Inflammatory macrophage treated with lipopolysaccharide for 1 hour (primary cell): ENCODE results near the gene CDK13.
A peak's percentile ranks its signal among the peaks of the same experiment; 100 is the strongest.
"Not testable (repeated sequence)": the region's sequence is repeated elsewhere in the genome, so short reads cannot be mapped to it uniquely, and the experiment has no call there.

ENCODE experiments used
- DNase-seq, 2 donors: peaks; one replicate each; pipeline ENCODE4 v3.0.0-alpha.2; 2020 to 2022

CDK13 gene

DNA sequence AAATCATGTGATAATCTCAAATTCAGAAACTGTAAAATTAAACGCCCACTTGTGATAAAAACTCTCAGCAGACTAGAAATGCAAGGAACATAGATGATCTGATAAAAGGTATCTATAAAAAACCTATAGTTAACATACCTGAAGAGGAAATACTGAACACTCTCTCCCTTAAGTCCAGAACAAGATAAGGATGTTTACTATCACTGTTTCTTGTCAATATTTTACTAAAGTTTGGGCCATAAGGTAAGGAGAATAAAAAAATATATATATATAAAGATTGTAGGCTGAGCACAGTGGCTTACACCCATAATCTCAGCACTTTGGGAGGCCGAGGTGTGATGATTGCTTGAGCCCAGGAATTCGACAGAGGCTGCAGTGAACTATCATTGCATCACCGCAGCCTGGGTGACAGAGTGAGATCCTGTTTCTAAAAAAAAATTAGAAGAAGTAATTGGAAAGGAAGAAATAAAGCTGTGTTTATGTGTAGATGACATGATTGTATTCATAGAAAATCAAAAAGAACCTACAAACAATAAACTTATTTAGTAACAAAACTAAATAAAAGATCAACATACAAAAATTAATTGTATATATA, 155.9 kb downstream of the CDK13 start:
- DNase-seq = peak; percentile 24 to 30

- DNase-seq = no peak
Observed at GRCh38 chr7:40115936-40116335, 165.9 kb downstream of the CDK13 start.

GRCh38 chr7:40117199-40117598, 167.1 kb downstream of the CDK13 start:
- DNase-seq = not testable (repeated sequence)

DNA sequence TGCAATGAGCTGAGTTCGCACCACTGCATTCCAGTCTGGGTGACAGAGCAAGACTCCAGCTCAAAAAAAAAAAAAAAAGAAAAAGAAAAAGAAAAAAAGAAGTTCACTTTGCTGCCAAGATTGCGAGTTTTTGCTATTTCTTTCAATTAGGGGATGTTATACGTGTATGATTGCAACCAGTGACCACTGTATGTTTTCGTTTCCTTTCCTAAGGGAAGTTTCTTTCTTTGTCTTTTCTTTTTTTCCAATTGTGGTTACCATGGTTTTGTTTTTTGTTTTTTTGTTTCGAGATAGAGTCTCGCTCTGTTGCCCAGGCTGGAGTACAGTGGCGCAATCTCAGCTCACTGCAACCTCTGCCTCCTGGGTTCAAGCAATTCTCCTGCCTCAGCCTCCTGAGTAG, 168.1 kb downstream of the CDK13 start:
- DNase-seq = not testable (repeated sequence)

- DNase-seq = no peak
Observed at GRCh38 chr7:40120020-40120419, 170.0 kb downstream of the CDK13 start.

- DNase-seq = not testable (repeated sequence)
Observed at GRCh38 chr7:40122100-40122939, 172.3 kb downstream of the CDK13 start.

GRCh38 chr7:40122940-40123254, 172.8 kb downstream of the CDK13 start:
- no peak for DNase-seq

DNA sequence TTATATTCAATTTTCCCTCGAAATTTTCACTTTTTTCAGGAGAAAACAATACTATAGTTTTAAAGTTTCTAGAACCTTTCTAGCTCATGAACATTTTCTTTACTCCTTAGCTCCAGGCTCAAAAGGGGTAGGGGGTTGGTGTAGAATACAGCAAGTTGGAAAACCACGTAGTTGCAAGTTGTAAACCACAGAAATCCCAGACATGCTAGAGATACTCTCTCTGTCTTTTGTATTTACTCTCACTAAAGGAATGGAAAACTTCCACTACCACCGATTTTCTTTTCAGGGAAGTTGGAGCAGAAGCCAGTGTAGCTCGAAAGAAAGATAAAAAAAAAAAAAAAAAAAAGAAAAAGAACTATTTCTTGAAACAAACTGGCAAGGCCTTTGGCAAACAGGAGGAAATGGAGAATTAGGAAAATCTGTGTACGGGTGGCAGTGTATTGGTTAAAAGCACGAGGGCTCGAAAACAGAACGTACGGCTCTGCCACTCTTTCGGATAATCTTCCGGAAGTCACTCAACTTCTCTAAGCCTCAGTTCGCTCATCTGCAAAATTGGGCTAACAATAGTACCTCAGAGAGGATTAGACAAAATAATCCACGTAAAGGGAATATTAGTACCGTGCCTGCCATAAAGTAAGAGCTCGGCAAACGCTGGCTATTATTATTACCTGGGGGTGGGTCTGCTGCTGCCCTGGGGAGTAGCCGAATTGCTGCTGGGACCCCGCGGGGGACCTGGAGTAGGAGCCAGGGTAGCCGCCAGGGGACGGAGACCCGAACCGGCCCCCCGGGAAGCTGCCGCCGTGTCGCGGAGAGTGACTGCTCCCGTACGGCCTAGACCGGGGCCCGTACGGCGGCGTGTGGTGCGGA, 183.7 kb downstream of the CDK13 start:
- peak; percentile 24 to 45 for DNase-seq

DNA sequence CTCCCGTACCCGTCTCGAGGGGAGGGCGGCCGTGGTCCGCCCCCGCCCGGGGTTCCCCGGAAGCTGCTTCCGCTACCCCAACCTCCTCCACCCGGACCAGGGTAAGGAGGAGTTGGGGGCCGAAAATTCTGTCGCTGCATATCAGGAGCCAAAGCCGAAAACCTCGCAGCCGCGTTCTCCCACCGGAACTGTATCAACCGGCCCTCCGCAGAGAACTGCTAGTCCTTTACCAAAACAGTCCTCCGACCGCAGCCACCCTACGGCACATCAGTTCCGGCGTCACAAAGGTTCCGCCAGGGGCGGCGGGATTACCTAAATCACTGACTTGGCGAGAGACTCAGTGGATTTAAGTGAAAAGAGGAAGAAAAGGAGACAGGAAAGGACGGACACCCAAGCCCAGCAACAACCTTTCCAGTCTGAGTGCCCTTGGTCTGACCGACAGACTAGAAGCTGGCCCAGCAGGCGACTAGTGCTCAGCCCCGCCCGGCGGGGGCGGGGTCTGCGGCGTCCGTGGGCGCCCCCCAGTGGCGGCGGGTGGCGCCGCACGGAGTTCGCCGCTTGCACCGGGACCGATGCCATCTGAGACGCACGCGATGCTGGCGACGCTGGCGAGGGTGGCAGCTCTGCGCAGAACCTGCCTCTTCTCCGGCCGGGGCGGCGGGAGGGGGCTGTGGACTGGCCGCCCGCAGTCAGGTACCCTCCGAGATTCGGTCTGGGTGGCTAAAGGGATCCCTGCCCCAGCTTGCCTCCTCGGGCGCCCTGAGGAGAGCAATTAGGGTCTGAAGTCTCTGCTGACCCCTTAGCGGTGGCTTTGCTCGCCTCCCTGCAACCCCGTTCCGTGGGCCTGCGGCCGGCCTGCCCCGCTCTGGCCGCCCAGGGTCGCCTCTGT, 184.6 kb downstream of the CDK13 start, which contains the start of the genes MPLKIP and SUGCT:
MPLKIP (minus strand) TSS at position 195 of the 889 bp plus-strand sequence; CDS start at position 140, 55 bp downstream.
SUGCT (plus strand) TSS at position 578 of the 889 bp plus-strand sequence.
- peak; percentile 81 to 95 for DNase-seq

DNA sequence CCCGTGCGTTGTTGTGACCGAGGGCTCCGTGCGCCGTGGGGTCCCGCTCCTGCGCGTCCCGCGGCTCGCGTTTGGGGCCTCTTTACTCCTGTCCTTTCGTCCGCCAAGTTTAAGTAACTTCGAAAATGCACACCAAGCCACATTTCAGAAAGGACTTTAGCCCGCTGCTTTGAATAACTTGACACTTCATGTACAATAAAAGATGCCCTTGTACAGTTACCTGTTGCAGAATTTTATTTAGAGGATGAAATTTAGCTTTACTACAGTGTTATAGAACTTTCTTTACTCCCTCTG, 185.2 kb downstream of the CDK13 start:
- no peak for DNase-seq

GRCh38 chr7:40137563-40137962, 187.5 kb downstream of the CDK13 start:
- DNase-seq = no peak

- DNase-seq = no peak
Observed at GRCh38 chr7:40138973-40139372, 188.9 kb downstream of the CDK13 start.

- not testable (repeated sequence) for DNase-seq
Observed at GRCh38 chr7:40139891-40140290, 189.8 kb downstream of the CDK13 start.

DNA sequence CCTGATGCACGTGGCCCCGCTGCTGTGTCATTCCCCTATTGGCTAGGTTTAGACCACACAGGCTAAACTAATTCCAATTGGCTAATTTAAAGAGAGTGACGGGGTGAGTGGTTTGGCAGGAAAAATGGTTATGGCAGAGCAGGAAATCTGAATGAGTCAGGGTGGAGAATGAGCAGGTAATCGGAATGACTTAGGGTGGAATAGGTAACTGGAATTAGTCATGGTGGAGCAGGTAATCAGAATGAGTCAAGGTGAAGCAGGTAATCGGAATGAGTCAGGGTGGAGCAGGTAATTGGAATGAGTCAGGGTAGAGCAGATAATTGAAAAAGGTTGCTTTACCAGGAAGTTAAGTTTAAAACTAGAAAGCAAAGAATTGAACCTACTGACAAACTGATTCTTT, 191.9 kb downstream of the CDK13 start:
- not testable (repeated sequence) for DNase-seq

DNA sequence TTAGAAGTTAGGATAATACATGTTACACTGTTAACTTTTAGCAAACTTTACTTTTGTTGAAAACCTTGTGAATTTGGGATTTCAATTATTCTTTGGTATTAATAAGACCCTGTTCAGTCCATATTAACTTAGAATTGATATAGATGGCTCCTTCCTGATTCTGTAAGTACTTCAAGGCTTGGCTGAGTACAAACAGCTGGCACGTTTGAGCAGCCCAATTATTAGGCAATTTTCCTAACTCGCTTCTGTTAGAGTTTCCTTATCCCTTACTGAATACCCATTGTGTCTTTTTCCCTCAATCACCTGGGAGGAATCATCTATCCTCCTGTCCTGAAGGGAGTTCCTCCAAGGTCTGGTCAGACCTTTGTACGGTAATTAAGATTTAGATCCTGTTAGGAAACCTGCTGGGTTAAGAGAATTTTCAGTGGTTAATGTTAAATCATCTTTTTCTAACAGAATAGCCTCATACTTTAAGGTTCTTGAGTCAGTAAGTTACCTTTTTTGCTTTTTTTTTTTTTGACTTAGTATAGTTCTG, 195.6 kb downstream of the CDK13 start:
- not testable (repeated sequence) for DNase-seq

DNA sequence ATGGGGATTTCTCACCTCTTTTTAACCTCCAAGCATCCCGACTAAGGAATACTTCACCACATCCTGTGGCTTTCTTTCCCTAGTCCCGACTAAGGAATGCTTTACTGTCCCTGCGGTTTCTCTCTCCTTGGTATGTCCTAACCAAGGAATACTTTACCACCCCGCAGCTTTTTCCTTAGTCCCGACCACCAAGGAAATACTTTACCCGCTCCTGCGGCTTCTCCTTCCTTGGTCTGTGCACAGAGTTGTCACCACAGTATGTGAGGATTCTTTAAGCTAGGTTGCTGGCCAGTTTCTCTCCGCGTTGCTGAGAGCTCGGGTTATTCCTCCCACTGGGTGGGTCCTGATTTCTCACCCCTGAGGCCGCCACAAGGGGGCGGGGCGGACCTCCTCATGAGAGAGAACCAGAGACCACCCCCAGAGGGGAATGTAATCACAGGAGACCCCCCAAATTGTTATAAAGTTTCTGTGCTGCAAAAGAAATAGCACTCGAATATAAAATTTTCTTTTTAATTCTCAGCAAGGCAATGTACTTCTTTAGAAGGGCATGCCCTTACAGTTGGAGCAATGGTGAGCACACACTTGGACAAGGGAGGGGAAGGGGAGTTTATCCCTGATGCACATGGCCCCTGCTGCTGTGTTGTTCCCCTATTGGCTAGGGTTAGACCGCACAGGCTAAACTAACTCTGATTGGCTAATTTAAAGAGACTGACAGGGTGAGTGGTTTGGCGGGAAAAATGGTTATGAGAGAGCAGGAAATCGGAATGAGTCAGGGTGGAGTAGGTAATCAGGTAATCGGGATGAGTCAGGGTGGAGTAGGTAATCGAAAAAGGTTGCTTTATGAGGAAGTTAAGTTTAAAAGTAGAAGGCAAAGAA, 197.6 kb downstream of the CDK13 start:
- no peak for DNase-seq

- DNase-seq = not testable (repeated sequence)
Observed at GRCh38 chr7:40148247-40148580, 198.2 kb downstream of the CDK13 start.

DNA sequence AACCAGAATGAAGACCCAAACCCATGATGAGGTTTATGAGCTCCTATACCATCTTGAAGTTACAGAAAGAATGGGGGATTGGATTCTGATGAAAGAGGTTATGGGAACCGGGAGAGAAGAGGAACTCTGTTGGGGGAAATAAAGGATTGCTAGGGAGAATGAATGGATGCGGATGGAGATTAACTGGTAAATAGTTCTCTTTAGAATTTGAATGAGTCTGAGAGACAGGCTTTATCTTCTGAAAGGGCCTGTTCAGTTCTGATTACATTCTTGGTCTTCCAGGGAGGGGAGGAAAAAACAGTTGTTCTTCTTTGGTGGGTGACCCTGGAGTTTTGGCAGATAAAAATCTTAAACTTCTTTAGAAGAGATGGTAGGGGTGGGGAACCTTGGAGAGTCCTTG, 198.6 kb downstream of the CDK13 start:
- no peak for DNase-seq
